Keratinocyte (primary cell): ENCODE data around the gene DNAJB6.

Experiments used
- CTCF ChIP-seq, 3 experiments: IDR thresholded peaks in 1 of 3; conservative IDR thresholded peaks in 1 of 3; optimal IDR thresholded peaks in 1 of 3; 2 replicates in 2 of 3; 3 replicates in 1 of 3; pipeline versions ENCODE3 to v1.5.1; 2011; ENCODE audit warnings: low read length in 3 of 3, mild to moderate bottlenecking in 3 of 3, moderate library complexity in 2 of 3, control low read depth in 1 of 3, inconsistent platforms in 1 of 3; ENCODE audit not compliant: insufficient read depth in 2 of 3; ENCODE audit errors: extremely low read depth in 1 of 3
- EZH2 ChIP-seq: IDR thresholded peaks from one replicate; pipeline ENCODE4 v1.6.1; 2012; ENCODE audit warnings: inconsistent platforms, mild to moderate bottlenecking, low read length, moderate library complexity

- TF ChIP-seq CTCF (optimal IDR thresholded peaks at IDR 0.05 in 1 of 3, IDR thresholded peaks at IDR 0.05 in 1 of 3, conservative IDR thresholded peaks at IDR 0.05 in 1 of 3; ENCODE audit: extremely low read depth in 1 of 3, insufficient read depth in 2 of 3, low read length in 3 of 3) (no peak), EZH2 (no peak)
These were observed 58.4 kb downstream of the DNAJB6 start for GRCh38 chr7:157395206-157395605.
